Measurements from ENCODE around the gene APBB2.

The APBB2 gene

DNA sequence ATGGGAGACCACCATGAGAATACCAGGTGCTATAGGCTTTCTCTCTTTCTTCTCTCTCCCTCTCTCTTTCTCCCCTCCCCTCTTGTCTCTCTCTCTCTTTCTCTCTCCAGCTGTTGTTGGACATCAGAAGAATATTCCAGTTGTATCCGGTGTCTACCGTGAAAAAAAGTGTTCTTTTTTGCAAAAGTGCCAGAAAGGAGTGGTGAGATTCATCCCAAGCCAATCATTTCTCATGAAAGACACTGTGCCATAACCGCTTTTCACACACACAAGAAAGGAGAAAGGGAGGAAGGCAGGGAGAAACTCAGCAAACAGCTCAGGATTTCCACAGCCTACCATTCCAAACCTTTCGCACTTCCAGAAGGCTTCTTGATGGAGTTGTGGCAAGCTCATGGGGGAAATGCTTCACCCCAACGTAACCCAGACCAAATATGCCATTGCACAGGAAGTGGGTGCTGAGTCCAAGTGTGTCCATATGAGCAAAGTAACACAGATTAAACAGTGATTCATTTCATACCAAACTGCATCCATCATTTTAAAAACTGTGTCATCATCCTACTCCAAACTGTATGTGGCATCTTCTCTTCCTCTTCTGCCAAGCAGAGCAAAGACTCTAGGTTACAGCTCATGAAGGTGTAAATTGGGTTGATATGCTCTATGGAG, 224.0 kb downstream of the APBB2 start:
- Histone ChIP-seq H3K27me3 (ENCODE audit: insufficient read depth, insufficient read length) (no peaks in the 10 kb centered on the region), H3K36me3 (ENCODE audit: insufficient read depth, insufficient read length, low read length) (no peaks in the 10 kb centered on the region), H3K9me3 (ENCODE audit: insufficient read depth, low read length) (no peaks in the 10 kb centered on the region), H3K4me3 (ENCODE audit: insufficient read length, low read depth) (no peak overlapping the region), H3K9ac (ENCODE audit: insufficient read length, low read depth) (no peak overlapping the region), H3K4me1 (ENCODE audit: insufficient read depth, insufficient read length) (no peaks in the 10 kb centered on the region)
- no peak for DNase-seq (ENCODE audit: low read depth, low spot score)
- TF ChIP-seq ZNF274 (IDR thresholded peaks at IDR 0.05; ENCODE audit: low read depth, low read length), result no peak
- no peak for TF ChIP-seq SUZ12 (IDR thresholded peaks at IDR 0.05; ENCODE audit: extremely low read depth, insufficient read depth, insufficient read length)
- TF ChIP-seq YY1 (IDR thresholded peaks at IDR 0.05; ENCODE audit: insufficient read depth, insufficient read length), result no peak

DNA sequence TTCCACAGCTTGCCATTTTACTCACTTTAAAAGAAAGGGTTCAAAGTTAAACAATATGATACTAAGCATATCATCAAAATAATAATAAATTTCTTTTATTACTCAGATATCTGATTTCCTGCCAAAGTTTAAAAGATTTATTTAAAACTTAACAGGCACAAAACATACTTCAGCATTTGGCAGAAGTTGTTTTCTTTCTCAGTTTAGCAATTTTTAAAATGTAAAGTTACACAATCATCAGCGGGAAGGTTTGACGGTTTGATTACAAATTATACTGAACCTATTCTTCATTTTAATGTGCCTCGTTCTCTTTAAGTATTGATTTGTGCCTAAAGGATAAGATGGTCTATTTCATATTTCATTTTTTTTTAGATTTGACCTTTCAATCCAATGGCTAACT, 227.2 kb downstream of the APBB2 start:
- Histone ChIP-seq H3K27me3 (ENCODE audit: insufficient read depth, insufficient read length) (no peaks in the 10 kb centered on the region), H3K9ac (ENCODE audit: insufficient read length, low read depth) (no peak overlapping the region)

DNA sequence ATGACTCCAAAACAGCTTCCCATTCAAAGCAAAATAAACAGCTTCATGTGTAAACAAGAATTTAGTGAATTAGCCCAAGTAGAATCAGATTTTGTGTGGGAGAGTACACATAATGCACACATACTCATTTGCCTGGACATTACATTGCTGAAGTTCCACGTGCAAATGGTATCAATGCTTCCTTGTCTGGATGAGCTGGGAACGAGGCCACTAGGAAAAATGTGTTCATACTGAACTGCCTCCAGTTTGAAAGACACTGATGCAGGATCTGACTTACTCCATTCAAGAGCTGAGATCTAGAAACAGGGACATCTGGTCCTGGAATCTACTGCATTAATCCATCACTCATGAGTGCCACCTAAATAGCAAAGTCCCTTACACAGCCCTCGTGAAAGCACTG, 228.0 kb downstream of the APBB2 start:
- DNase-seq (ENCODE audit: low read depth, low spot score), result no peak
- Histone ChIP-seq H3K36me3 (ENCODE audit: insufficient read depth, insufficient read length, low read length) (no peaks in the 10 kb centered on the region), H3K4me3 (ENCODE audit: insufficient read length, low read depth) (no peak overlapping the region), H3K9me3 (ENCODE audit: insufficient read depth, low read length) (no peaks in the 10 kb centered on the region), H3K9ac (ENCODE audit: insufficient read length, low read depth) (no peak overlapping the region), H3K27me3 (ENCODE audit: insufficient read depth, insufficient read length) (no peaks in the 10 kb centered on the region), H3K4me1 (ENCODE audit: insufficient read depth, insufficient read length) (no peaks in the 10 kb centered on the region)
- TF ChIP-seq ZNF274 (IDR thresholded peaks at IDR 0.05; ENCODE audit: low read depth, low read length) (no peak), SUZ12 (IDR thresholded peaks at IDR 0.05; ENCODE audit: extremely low read depth, insufficient read depth, insufficient read length) (no peak), YY1 (IDR thresholded peaks at IDR 0.05; ENCODE audit: insufficient read depth, insufficient read length) (no peak)

More for the DNA sequence above, 227.2 kb downstream of the APBB2 start:
- H3K4me3 ChIP-seq (ENCODE audit: insufficient read length, low read depth), result no peak overlapping the region
- TF ChIP-seq ZNF274 (IDR thresholded peaks at IDR 0.05; ENCODE audit: low read depth, low read length), result no peak
- TF ChIP-seq YY1 (IDR thresholded peaks at IDR 0.05; ENCODE audit: insufficient read depth, insufficient read length), result no peak
- no peak for TF ChIP-seq SUZ12 (IDR thresholded peaks at IDR 0.05; ENCODE audit: extremely low read depth, insufficient read depth, insufficient read length)
- no peaks in the 10 kb centered on the region for H3K9me3 ChIP-seq (ENCODE audit: insufficient read depth, low read length)
- H3K36me3 ChIP-seq (ENCODE audit: insufficient read depth, insufficient read length, low read length), result no peaks in the 10 kb centered on the region
- DNase-seq (ENCODE audit: low read depth, low spot score), result no peak
- no peaks in the 10 kb centered on the region for H3K4me1 ChIP-seq (ENCODE audit: insufficient read depth, insufficient read length)

DNA sequence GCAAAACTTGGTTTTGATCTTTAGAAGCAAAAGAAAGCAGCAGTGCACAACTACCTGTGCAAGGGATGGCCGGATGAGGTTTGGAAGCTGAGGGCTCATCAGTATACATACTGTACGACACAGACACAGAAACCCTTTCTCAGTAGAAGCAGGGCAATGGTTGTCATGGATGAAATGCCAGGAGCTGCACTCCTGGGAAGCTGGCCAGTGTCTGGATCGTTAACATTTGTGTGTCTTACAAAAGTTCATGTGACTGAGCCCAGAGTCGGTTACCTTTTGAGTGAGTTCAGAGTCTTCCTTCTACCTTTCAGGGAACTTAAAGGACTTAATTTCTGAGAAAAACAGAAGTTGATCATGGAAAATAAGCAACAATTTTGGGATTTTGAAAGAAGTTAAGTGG, 230.3 kb downstream of the APBB2 start:
- Histone ChIP-seq H3K36me3 (ENCODE audit: insufficient read depth, insufficient read length, low read length) (no peaks in the 10 kb centered on the region), H3K4me1 (ENCODE audit: insufficient read depth, insufficient read length) (no peaks in the 10 kb centered on the region), H3K9ac (ENCODE audit: insufficient read length, low read depth) (no peak overlapping the region), H3K9me3 (ENCODE audit: insufficient read depth, low read length) (no peaks in the 10 kb centered on the region), H3K4me3 (ENCODE audit: insufficient read length, low read depth) (no peak overlapping the region), H3K27me3 (ENCODE audit: insufficient read depth, insufficient read length) (no peaks in the 10 kb centered on the region)
- DNase-seq (ENCODE audit: low read depth, low spot score), result no peak
- TF ChIP-seq YY1 (IDR thresholded peaks at IDR 0.05; ENCODE audit: insufficient read depth, insufficient read length) (no peak), ZNF274 (IDR thresholded peaks at IDR 0.05; ENCODE audit: low read depth, low read length) (no peak), SUZ12 (IDR thresholded peaks at IDR 0.05; ENCODE audit: extremely low read depth, insufficient read depth, insufficient read length) (no peak)

DNA sequence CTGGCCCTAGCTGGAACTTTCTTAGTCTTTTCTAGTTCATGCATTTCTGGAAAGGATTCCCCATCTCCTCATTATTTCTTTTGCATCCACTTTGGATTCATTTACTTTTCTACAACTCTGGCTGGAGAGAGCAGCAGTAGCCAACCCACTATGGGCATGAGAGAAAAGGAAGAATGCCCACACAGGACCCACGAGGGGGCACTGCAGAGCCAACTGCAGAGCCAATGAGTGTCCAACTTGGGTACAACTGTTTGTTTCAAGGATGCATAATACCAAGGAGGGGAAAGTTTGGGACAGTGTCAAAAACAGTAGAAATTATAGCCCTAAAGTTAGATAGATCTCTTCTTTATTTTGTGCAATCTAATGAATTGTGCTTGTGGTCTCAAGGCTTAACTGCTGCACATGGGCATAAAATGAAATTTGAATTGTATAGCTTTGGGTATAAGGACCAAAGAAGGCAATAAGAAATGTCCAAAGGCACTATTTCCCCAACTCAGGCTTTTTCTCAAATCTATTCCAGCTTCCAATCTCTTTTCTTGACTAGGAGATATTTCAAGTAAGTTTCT, 233.9 kb downstream of the APBB2 start:
- Histone ChIP-seq H3K4me1 (ENCODE audit: insufficient read depth, insufficient read length) (no peaks in the 10 kb centered on the region), H3K36me3 (ENCODE audit: insufficient read depth, insufficient read length, low read length) (peaks cover 2% of the 10 kb centered on the region), H3K9me3 (ENCODE audit: insufficient read depth, low read length) (no peaks in the 10 kb centered on the region), H3K4me3 (ENCODE audit: insufficient read length, low read depth) (no peak overlapping the region), H3K9ac (ENCODE audit: insufficient read length, low read depth) (no peak overlapping the region), H3K27me3 (ENCODE audit: insufficient read depth, insufficient read length) (no peaks in the 10 kb centered on the region)
- no peak for DNase-seq (ENCODE audit: low read depth, low spot score)
- TF ChIP-seq YY1 (IDR thresholded peaks at IDR 0.05; ENCODE audit: insufficient read depth, insufficient read length) (no peak), ZNF274 (IDR thresholded peaks at IDR 0.05; ENCODE audit: low read depth, low read length) (no peak), SUZ12 (IDR thresholded peaks at IDR 0.05; ENCODE audit: extremely low read depth, insufficient read depth, insufficient read length) (no peak)

DNA sequence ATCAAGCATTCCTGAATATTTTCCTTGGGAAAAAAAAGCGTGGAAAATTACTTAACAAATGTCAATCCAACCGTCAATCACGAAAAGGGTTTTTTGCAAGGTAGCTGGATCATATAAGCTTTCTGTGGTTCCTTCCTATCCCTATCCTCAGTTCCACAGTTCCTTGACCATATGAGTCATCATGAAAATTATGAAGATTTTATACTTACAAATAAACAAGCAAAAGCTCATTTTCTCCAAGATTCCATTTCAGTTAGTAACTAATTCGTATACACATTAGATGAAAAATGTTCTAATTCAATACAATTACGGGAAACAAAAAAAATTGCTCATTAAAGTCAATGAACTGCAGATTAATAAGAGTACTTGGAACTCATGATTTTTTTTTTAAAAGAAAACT, 235.8 kb downstream of the APBB2 start:
- no peak overlapping the region for H3K9ac ChIP-seq (ENCODE audit: insufficient read length, low read depth)
- no peaks in the 10 kb centered on the region for H3K27me3 ChIP-seq (ENCODE audit: insufficient read depth, insufficient read length)
- no peaks in the 10 kb centered on the region for H3K4me1 ChIP-seq (ENCODE audit: insufficient read depth, insufficient read length)
- no peak for TF ChIP-seq YY1 (IDR thresholded peaks at IDR 0.05; ENCODE audit: insufficient read depth, insufficient read length)
- no peak for TF ChIP-seq ZNF274 (IDR thresholded peaks at IDR 0.05; ENCODE audit: low read depth, low read length)
- TF ChIP-seq SUZ12 (IDR thresholded peaks at IDR 0.05; ENCODE audit: extremely low read depth, insufficient read depth, insufficient read length), result no peak
- no peak overlapping the region for H3K4me3 ChIP-seq (ENCODE audit: insufficient read length, low read depth)
- no peak for DNase-seq (ENCODE audit: low read depth, low spot score)
- H3K9me3 ChIP-seq (ENCODE audit: insufficient read depth, low read length), result no peaks in the 10 kb centered on the region
- H3K36me3 ChIP-seq (ENCODE audit: insufficient read depth, insufficient read length, low read length), result peaks cover 2% of the 10 kb centered on the region

DNA sequence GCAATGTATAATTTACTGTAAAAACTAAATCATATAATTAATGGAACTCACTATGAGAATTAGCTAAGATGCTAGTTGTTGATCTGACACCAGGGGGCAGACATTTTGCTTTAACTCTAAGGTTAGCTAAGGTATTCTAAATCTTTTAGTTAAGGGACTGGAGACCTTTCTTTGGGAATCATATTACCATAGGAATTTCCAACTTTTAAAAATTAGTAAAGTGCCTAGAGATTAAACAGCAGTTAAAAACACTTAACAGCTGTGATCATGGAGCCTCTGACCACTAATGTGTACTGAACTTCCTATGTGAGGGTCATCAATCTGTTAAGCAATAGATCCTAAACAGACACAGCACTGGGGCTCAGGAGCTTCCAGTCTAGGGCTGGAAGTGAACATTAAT, 238.0 kb downstream of the APBB2 start:
- Histone ChIP-seq H3K4me1 (ENCODE audit: insufficient read depth, insufficient read length) (no peaks in the 10 kb centered on the region), H3K9me3 (ENCODE audit: insufficient read depth, low read length) (no peaks in the 10 kb centered on the region), H3K4me3 (ENCODE audit: insufficient read length, low read depth) (no peak overlapping the region), H3K36me3 (ENCODE audit: insufficient read depth, insufficient read length, low read length) (peaks cover 2% of the 10 kb centered on the region), H3K27me3 (ENCODE audit: insufficient read depth, insufficient read length) (no peaks in the 10 kb centered on the region), H3K9ac (ENCODE audit: insufficient read length, low read depth) (no peak overlapping the region)
- no peak for DNase-seq (ENCODE audit: low read depth, low spot score)
- TF ChIP-seq SUZ12 (IDR thresholded peaks at IDR 0.05; ENCODE audit: extremely low read depth, insufficient read depth, insufficient read length) (no peak), ZNF274 (IDR thresholded peaks at IDR 0.05; ENCODE audit: low read depth, low read length) (no peak), YY1 (IDR thresholded peaks at IDR 0.05; ENCODE audit: insufficient read depth, insufficient read length) (no peak)
